Thyroid gland (tissue), 4 donors: ENCODE data around the gene TRIOBP. TPM values are rescaled to one million over a fixed set of nuclear protein-coding genes. Genes with fewer than 3 reads are reported as not detected.

Source experiments
- DNase-seq, 2 donors: peaks; one replicate each; pipeline ENCODE4 v3.0.0-alpha.2; 2019
- H3K27ac ChIP-seq, 3 donors: fragments of 200-600 bp; sonication (generic); 1 replicate in 2 of 3; 2 replicates in 1 of 3; pipeline ENCODE4 v1.5.1; 2016 to 2019; ENCODE audit warnings: mild to moderate bottlenecking in 1 of 3, moderate library complexity in 1 of 3
- H3K27me3 ChIP-seq: fragments of 200-600 bp; sonication (generic); one replicate; pipeline ENCODE4 v1.5.1; 2019
- H3K36me3 ChIP-seq, 2 donors: fragments of 200-600 bp; sonication (generic); one replicate each; pipeline ENCODE4 v1.5.1; 2016 to 2019
- H3K4me1 ChIP-seq, 2 donors: fragments of 200-600 bp; sonication (generic); one replicate each; pipeline ENCODE4 v1.5.1; 2017 to 2019
- H3K4me3 ChIP-seq, 3 donors: fragments of 200-600 bp; sonication (generic); replicated peaks in 1 of 3; 1 replicate in 2 of 3; 2 replicates in 1 of 3; pipeline ENCODE4 v1.5.1; 2016; ENCODE audit warnings: mild to moderate bottlenecking in 1 of 3
- H3K9me3 ChIP-seq: fragments of 200-600 bp; sonication (generic); one replicate; pipeline ENCODE4 v1.5.1; 2017
- POLR2A ChIP-seq, 2 donors: fragments of 450-650 bp; IDR thresholded peaks; one replicate each; pipeline ENCODE4 v1.6.1; 2017; ENCODE audit warnings: antibody characterized with exemption in 2 of 2, mild to moderate bottlenecking in 2 of 2, moderate library complexity in 1 of 2
- WGBS, 2 donors: methylation state at CpG; one replicate each; pipeline ENCODE4 v1.1.5; 2017; 5-methylcytosine and 5-hydroxymethylcytosine counted together
- intact Hi-C: fragments of 100-400 bp; cut with DNase I; formaldehyde crosslinking; loops from one replicate; pipeline ENCODE4 v1.15.1; 2023
- total RNA-seq, 4 donors: library from RNA; depleted of rRNA; stranded (reverse); fragments of >200 nt; gene quantifications; one replicate each; pipeline ENCODE4 v1.2.3, GENCODE V29; 2016
- TF ChIP-seq, protein P1 (sequence below), 6 experiments: fragments of 200-600 bp in 3 of 6; fragments of 450-650 bp in 3 of 6; sonication (generic) in 3 of 6; IDR thresholded peaks; one replicate each; pipeline ENCODE4 v1.5.1; 2016 to 2019; ENCODE audit warnings: antibody characterized with exemption in 6 of 6, mild to moderate bottlenecking in 2 of 6, inconsistent platforms in 1 of 6, moderate library complexity in 1 of 6

TRIOBP gene
- total RNA-seq, 4 donors from 2014 or later, result 120 to 150 (median 140) TPM

DNA sequence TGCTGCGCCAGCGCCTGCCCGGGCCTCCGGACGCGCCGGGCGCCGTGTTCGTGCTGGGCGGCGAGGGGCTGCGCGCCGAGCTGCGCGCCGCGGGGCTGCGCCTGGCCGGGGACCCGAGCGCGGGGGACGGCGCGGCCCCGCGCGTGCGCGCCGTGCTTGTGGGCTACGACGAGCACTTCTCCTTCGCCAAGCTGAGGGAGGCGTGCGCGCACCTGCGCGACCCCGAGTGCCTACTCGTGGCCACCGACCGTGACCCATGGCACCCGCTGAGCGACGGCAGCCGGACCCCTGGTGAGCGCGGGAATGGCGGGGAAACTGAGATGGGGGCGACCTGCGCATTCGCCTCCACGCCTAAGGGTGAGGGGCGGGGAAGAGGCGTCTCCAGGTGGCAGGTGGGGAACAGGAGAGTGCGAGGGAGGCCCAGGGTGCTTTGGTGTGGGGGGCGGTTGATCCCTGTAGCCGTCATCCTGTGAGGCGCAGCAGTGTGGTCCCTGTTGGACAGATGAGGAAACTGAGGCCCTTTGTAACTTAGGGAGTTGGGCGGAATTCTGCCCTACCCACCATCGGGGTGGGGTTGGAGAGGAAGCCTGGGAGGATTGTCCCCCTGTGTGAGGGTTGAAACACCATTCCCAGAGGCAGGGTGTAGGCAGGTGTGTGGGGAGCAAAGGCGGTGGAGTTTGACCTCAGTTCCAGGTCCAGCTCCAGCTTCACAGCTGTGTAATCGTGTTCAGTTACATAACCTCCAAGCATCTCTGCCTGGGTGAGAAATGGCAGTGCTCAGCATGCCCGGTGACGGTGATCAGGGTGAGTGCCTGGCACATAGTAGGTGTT, 37.6 kb upstream of the TRIOBP start:
- Histone ChIP-seq H3K27ac (no peak overlapping the region), H3K27me3 (no peaks in the 10 kb centered on the region), H3K36me3 (no peaks in the 10 kb centered on the region), H3K9me3 (no peaks in the 10 kb centered on the region), H3K4me1 (peaks cover 19 to 32% of the 10 kb centered on the region in 2 donors), H3K4me3 (peak overlapping the region in 1 of 3 donors; percentile 56)
- peak; percentile 38 to 46 for DNase-seq
- TF ChIP-seq, protein P1, sequence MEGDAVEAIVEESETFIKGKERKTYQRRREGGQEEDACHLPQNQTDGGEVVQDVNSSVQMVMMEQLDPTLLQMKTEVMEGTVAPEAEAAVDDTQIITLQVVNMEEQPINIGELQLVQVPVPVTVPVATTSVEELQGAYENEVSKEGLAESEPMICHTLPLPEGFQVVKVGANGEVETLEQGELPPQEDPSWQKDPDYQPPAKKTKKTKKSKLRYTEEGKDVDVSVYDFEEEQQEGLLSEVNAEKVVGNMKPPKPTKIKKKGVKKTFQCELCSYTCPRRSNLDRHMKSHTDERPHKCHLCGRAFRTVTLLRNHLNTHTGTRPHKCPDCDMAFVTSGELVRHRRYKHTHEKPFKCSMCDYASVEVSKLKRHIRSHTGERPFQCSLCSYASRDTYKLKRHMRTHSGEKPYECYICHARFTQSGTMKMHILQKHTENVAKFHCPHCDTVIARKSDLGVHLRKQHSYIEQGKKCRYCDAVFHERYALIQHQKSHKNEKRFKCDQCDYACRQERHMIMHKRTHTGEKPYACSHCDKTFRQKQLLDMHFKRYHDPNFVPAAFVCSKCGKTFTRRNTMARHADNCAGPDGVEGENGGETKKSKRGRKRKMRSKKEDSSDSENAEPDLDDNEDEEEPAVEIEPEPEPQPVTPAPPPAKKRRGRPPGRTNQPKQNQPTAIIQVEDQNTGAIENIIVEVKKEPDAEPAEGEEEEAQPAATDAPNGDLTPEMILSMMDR (IDR thresholded peaks at IDR 0.05), result no peak
- TF ChIP-seq POLR2A (IDR thresholded peaks at IDR 0.05), result no peak
- intact Hi-C loops, result no loop called here
- WGBS, 2 donors, result 8 to 16% methylated on average over 10 to 30 of the region's 68 CpGs

DNA sequence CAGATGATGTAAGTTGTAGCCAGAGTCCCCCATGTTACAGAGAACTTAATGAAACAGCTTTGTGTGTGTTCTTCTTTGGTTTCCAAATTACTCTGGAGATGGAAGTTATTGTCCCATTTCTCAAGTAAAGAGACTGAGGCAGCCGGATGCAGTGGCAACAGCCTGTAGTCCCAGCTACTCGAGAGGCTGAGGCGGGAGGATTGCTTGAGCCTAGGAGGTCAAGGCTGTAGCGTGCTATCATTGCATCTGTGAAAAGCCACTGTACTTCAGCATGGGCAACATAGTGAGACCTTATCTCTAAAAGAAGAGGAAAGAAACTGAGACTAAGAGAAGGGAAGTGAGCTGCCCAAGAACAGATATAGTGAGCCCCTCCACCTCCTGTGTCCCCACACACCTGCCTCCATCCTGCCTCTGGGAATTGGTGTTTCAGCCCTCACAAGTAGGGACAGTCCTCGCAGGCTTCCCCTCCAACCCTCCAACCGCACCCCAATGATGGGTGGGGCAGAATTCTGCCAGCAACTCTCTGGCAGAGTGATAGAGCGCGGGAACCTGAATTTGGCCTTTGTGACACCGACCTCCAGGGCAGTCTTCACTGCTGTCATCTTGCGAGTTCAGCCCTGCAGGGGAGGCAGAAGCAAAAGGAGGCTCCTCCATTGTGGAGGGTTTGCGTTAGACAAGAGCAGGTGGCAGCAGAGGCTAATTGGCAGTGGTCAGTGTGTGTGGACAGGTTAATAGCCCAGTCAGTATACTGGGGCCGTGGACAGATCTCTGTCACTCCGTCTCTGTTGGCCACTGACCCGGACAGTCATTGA, 36.7 kb upstream of the TRIOBP start:
- WGBS, 2 donors, result 82 to 85% methylated on average over 14 of the region's 14 CpGs
- no peak for DNase-seq
- Histone ChIP-seq H3K9me3 (no peaks in the 10 kb centered on the region), H3K27me3 (no peaks in the 10 kb centered on the region), H3K4me3 (no peak overlapping the region), H3K27ac (no peak overlapping the region), H3K4me1 (peaks cover 19 to 32% of the 10 kb centered on the region in 2 donors), H3K36me3 (no peaks in the 10 kb centered on the region)
- TF ChIP-seq, protein P1 (IDR thresholded peaks at IDR 0.05), result no peak
- TF ChIP-seq POLR2A (IDR thresholded peaks at IDR 0.05), result no peak
- intact Hi-C loops, result no loop called here

DNA sequence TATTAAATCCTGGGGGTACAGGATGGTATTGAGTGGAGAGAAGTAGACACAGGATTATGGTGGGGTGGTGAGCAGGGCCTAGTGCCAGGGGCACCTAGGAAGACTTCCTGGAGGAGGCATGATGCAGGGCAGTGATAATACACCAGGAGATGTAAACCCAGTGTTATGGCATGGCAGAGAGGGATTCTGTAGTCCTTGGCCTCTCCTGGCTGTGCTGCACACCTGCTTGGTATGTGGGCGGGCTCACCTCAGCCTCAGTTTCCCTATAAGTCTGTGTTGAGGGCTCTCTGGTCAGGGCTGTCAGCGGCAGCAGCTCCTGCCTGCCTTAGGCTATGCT, 36.2 kb upstream of the TRIOBP start:
- Histone ChIP-seq H3K36me3 (no peaks in the 10 kb centered on the region), H3K27me3 (no peaks in the 10 kb centered on the region), H3K4me3 (no peak overlapping the region), H3K9me3 (no peaks in the 10 kb centered on the region), H3K4me1 (peaks cover 19 to 32% of the 10 kb centered on the region in 2 donors), H3K27ac (peak overlapping the region in 1 of 3 donors; percentile 16)
- WGBS, 2 donors, result 69% methylated on average over 2 of the region's 2 CpGs; no CpG with 5 or more reads in 1 of the 2 donors
- TF ChIP-seq, protein P1 (IDR thresholded peaks at IDR 0.05), result no peak
- TF ChIP-seq POLR2A (IDR thresholded peaks at IDR 0.05), result no peak
- intact Hi-C loops, result no loop called here
- DNase-seq, result no peak

DNA sequence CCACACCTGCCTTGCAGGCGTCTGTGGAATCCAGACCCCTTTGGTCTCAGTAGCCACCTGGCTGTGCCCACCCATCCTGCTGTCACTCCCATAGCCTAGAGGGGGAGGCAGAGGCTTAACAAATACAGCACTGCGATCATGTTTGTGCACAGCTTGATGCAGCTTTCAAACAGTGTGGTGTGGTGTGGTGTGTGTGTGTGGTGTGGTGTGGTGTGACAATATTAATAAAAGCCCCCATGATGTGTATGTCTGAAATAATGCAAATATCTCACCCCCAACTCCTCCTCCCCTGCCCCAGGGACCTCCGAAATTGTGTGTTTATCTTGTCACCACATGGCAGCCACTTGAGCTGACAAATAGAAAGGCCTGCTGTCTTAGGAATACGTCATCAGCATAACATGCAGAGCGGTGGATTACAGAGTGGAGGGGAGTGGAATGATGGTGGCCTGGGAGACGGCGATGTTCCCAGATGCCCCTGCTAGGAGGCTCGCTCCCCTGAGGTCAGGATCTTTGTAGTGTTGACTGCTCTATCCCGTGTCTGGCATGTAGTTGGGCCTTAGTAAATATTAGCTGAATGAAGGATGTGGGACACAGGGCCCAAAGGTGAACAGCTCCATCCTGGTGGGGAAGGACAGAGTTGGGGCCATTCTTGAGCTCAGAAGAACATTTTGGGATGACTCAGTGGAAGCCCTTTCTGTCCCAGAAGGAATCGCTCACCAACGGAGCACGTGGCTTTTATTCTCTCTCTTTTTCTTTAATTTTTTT, 35.5 kb upstream of the TRIOBP start:
- Histone ChIP-seq H3K9me3 (no peaks in the 10 kb centered on the region), H3K27ac (peak overlapping the region in 1 of 3 donors; percentile 16), H3K27me3 (no peaks in the 10 kb centered on the region), H3K4me3 (no peak overlapping the region), H3K36me3 (no peaks in the 10 kb centered on the region), H3K4me1 (peaks cover 19 to 32% of the 10 kb centered on the region in 2 donors)
- no peak for TF ChIP-seq POLR2A (IDR thresholded peaks at IDR 0.05)
- TF ChIP-seq, protein P1 (IDR thresholded peaks at IDR 0.05), result peak in 3 of 6 experiments; percentile 14 to 44 (median 29)
- intact Hi-C loops, result no loop called here
- whole genome bisulfite sequencing, 2 donors, result 38 to 47% methylated on average over 12 of the region's 12 CpGs
- DNase-seq, result peak in 1 of 2 donors; percentile 46
